ENCODE results near the gene PRDM8.
A peak's percentile ranks its signal among the peaks of the same experiment; 100 is the strongest.

The PRDM8 gene

DNA sequence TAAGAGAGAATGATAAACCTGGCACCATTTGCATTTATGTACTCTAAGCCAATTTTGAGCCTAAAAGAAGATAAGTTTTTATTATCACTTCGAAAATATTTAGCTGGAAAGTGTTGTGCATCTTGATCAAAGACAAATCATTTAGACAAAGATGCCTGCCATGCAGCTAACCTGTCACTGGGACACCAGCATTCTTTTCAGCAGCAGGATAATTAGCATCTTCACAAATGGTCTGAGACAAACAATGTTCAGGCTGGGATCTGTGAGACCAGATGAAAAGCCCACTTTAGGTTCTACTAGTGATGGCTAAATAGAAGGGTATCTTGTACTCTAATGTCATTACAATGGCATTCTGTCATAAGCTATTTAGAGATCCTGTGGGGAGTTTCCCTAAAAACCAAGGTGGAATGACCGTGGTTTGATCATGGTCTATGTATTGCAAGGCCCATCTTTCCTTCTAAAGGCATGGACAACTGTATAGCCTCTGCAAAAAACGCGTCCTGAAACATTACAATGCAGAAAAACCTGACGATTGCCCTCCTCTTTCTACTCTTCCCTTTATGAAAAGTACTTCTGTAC, 7.2 kb downstream of the PRDM8 start:
- Histone ChIP-seq H3K36me3 (replicated peaks) (no peaks in the 10 kb centered on the region), H3K4me3 (ENCODE audit: low read depth, low read length) (no peak overlapping the region), H3K27me3 (replicated peaks) (peaks cover 3% of the 10 kb centered on the region), H3K27ac (no peak overlapping the region)
- TF ChIP-seq, protein P1, sequence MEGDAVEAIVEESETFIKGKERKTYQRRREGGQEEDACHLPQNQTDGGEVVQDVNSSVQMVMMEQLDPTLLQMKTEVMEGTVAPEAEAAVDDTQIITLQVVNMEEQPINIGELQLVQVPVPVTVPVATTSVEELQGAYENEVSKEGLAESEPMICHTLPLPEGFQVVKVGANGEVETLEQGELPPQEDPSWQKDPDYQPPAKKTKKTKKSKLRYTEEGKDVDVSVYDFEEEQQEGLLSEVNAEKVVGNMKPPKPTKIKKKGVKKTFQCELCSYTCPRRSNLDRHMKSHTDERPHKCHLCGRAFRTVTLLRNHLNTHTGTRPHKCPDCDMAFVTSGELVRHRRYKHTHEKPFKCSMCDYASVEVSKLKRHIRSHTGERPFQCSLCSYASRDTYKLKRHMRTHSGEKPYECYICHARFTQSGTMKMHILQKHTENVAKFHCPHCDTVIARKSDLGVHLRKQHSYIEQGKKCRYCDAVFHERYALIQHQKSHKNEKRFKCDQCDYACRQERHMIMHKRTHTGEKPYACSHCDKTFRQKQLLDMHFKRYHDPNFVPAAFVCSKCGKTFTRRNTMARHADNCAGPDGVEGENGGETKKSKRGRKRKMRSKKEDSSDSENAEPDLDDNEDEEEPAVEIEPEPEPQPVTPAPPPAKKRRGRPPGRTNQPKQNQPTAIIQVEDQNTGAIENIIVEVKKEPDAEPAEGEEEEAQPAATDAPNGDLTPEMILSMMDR (IDR thresholded peaks at IDR 0.05; ENCODE audit: low read depth, low read length, missing control alignments): no peak
- no peak for DNase-seq
- in situ Hi-C loops (cut with HindIII; ENCODE audit: low pct_ligation_motif_present, low sequenced_read_pairs): no loop called here

DNA sequence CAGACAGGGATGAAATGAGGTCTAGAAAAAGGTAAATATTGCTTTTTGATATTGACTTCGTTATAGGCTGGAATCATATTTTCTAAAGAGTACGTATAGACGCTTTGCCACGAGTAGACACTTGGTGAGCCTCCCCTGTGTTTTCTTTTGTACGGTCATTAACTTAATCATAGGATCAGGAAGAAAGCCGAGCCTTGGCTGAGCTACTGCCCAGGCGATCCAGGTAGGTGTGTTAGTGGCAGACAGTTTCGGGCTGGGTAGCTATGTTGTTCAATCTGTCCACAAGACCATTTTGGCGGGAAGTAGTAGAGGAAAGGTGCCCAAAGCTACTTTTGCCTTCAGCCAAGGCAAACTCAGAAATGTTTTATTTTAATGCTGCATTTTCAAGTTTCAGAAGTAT, 8.8 kb downstream of the PRDM8 start:
- in situ Hi-C loops (cut with HindIII; ENCODE audit: low pct_ligation_motif_present, low sequenced_read_pairs): no loop called here
- TF ChIP-seq, protein P1 (IDR thresholded peaks at IDR 0.05; ENCODE audit: low read depth, low read length, missing control alignments): no peak
- Histone ChIP-seq H3K27ac (no peak overlapping the region), H3K4me3 (ENCODE audit: low read depth, low read length) (no peak overlapping the region), H3K27me3 (replicated peaks) (no peaks in the 10 kb centered on the region), H3K36me3 (replicated peaks) (no peaks in the 10 kb centered on the region)
- DNase-seq: no peak

DNA sequence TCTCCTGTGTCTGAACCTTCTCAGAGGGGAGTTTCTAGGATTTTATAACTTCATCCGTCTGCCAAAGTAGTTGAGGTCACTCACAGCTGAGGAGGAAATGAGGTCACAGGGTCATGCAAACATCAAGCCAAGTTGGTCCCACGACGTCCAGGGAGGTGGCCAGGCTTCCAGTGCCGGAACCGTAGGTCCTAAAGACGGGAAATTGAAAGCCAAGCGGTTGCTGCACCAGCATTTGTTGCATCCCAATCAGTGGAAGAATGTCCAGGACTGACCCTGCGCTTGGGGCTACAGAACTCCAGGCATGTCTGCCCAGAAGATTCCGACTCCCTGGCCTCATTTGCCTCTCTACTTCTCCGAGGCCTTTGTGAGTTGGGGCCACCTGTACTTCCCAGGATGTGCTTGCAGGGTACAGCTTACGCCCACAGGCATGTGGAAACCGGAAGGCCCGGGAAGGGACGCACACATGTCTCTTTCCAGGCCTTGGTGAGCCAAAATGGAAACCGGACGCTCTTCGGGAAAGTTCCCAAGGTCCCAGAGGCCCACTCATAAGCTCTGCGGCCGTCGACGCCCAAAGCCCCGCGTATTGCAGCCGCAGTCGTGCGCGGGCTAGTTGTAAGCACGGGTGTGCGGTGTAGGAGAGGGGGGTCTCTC, 9.3 kb downstream of the PRDM8 start:
- Histone ChIP-seq H3K4me3 (ENCODE audit: low read depth, low read length) (peak overlapping the region; percentile 33), H3K27ac (no peak overlapping the region), H3K36me3 (replicated peaks) (no peaks in the 10 kb centered on the region), H3K27me3 (replicated peaks) (no peaks in the 10 kb centered on the region)
- no peak for DNase-seq
- in situ Hi-C loops (cut with HindIII; ENCODE audit: low pct_ligation_motif_present, low sequenced_read_pairs): no loop called here
- TF ChIP-seq, protein P1 (IDR thresholded peaks at IDR 0.05; ENCODE audit: low read depth, low read length, missing control alignments): no peak

DNA sequence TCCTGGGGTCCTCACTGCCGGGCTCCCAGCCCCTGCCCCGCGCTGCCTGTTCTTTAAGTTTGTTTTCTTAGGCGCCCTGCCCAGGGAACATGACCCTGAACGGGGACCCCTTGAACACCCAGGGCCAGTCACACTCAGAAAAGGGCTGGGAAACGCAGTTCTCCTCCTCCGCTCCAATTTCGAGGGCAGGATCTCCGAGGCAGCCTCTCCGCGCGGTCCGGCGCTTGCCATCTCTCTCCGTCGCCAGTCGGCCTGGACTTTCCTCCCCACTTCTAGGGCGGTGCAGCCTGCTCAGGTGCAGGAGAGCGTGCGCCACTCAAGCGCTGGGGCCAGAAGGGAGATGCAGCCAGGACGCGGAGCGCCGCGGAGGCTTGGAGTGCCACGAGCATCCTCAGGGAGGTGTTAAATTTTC, 9.9 kb downstream of the PRDM8 start:
- Histone ChIP-seq H3K4me3 (ENCODE audit: low read depth, low read length) (peak overlapping the region; percentile 33), H3K27ac (no peak overlapping the region), H3K27me3 (replicated peaks) (no peaks in the 10 kb centered on the region), H3K36me3 (replicated peaks) (no peaks in the 10 kb centered on the region)
- TF ChIP-seq, protein P1 (IDR thresholded peaks at IDR 0.05; ENCODE audit: low read depth, low read length, missing control alignments): no peak
- in situ Hi-C loops (cut with HindIII; ENCODE audit: low pct_ligation_motif_present, low sequenced_read_pairs): no loop called here
- no peak for DNase-seq

DNA sequence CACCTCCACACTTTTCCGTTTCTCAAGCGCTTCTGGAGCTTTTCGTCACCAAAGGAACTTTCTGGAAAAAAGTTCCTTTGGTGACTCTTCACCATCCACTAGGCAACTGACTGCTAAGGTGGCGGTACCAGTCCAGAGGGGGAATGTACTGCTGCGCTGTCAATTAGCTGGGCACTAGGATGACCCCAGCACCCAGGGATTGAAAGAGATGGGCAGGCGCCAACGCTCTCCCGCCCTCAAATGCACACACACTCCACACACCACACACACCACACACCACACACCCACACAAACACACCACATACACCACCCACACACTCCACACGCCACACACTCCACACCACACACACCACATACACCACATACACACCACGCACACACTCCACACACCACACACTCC, 10.4 kb downstream of the PRDM8 start:
- in situ Hi-C loops (cut with HindIII; ENCODE audit: low pct_ligation_motif_present, low sequenced_read_pairs): no loop called here
- H3K27me3 ChIP-seq (replicated peaks): no peaks in the 10 kb centered on the region
- TF ChIP-seq, protein P1 (IDR thresholded peaks at IDR 0.05; ENCODE audit: low read depth, low read length, missing control alignments): no peak
- no peak for DNase-seq
- H3K36me3 ChIP-seq (replicated peaks): no peaks in the 10 kb centered on the region
- H3K27ac ChIP-seq: no peak overlapping the region
- no peak overlapping the region for H3K4me3 ChIP-seq (ENCODE audit: low read depth, low read length)

Measured in brain microvascular endothelial cell (primary cell).